Activated CD4-positive, CD25-positive, alpha-beta regulatory T cell treated with anti-CD3 and anti-CD28 coated beads, Interleukin-2, amount 50 U/mL, for 16 hours (primary cell): Measurements from ENCODE around the gene OR9A4.

ENCODE experiments used
- DNase-seq: peaks from one replicate; pipeline ENCODE4 v3.0.0-alpha.2; 2020; ENCODE audit warnings: low read depth, low spot score

The OR9A4 gene

GRCh38 chr7:141949021-141949420 is 32.8 kb downstream of the OR9A4 start:
- no peak for DNase-seq

- DNase-seq = no peak
These were observed 33.3 kb downstream of the OR9A4 start for GRCh38 chr7:141949451-141949850.

DNA sequence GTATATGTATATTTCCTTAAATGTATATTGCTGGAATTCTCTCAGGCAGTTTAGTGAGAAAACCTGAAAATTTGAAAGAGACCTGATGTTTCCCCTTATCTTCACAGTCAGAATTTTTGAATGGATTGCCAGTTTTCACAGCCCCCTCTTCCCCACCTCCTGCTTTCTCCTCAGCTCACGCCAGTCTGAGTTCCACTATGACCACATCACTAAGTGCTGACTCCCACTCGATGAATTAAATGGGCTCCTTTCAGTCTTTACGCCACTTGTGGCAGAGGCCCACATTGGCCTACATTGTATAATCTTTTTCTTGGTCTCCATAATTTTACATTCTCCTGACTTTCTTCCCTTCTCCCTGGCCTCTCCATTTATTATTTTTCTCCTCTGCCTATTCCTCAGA is 33.7 kb downstream of the OR9A4 start:
- DNase-seq = no peak

DNA sequence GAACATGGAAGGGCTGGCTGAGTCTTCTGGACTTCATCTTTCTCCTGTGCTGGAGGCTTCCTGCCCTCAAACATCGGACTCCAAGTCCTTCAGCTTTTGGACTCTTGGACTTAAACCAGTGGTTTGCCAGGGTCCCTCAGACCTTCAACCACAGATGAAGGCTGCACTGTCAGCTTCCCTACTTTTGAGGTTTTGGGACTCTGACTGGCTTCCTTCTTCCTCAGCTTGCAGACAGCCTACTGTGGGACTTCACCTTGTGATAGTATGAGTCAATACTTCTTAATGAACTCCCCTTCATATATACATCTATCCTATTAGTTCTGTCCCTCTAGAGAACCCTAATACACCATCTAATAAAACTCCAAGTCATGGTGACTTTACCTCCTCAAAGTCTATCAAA is 34.6 kb downstream of the OR9A4 start:
- no peak for DNase-seq

DNA sequence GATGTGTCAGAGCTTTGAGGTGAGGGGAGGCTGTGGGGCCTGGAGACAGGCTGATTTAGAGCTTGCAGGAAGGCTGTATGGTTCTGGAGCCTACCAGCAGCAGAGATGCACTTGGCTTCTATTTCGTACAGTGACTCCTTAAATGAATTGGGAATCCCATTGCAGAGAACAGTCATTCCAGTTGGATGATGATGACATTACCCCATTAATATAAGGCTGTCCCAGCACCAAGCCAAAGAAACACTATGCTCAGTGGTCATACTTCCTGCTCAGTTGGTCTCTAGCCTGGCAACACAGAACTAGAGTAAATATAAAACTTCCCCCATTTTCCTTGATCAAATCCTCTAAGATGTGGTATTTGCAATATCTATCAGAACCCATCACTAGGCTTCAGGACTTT is 36.3 kb downstream of the OR9A4 start:
- no peak for DNase-seq

DNA sequence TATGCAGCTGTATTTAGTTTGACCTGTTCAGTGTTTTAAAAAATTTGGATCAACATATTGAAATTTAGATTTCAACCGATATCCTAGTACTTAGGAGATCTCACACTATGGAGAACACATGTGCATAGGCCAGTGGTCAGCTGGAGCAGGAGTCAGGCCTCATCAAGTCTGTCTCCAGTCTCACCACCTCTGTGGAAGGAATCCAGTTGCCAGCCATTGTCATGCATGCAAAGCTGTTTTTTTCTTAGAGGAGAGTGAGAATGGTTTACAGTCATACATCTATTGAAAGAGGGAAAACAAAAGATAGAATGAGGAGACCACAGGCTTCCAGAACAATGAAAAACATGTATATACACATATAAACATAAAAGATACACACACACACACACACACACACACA is 38.1 kb downstream of the OR9A4 start:
- DNase-seq = no peak

DNA sequence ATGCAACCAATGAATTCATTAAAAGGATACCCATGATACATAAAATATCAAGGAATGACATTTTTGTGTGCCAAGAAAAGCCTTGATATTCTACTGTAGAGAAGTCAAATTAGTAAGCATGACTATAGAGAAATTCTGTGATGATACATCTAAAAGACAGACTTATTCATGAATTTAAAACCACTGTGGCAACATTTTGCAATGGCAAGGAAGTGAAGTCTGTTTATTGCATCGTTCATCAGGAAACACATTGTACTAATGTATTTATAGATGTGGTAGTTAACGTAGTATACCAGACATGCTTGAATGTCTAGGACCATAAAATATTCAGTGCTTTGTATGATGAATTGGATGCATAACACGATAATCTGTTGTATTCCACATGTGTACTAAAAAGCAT is 39.9 kb downstream of the OR9A4 start:
- DNase-seq = no peak

DNA sequence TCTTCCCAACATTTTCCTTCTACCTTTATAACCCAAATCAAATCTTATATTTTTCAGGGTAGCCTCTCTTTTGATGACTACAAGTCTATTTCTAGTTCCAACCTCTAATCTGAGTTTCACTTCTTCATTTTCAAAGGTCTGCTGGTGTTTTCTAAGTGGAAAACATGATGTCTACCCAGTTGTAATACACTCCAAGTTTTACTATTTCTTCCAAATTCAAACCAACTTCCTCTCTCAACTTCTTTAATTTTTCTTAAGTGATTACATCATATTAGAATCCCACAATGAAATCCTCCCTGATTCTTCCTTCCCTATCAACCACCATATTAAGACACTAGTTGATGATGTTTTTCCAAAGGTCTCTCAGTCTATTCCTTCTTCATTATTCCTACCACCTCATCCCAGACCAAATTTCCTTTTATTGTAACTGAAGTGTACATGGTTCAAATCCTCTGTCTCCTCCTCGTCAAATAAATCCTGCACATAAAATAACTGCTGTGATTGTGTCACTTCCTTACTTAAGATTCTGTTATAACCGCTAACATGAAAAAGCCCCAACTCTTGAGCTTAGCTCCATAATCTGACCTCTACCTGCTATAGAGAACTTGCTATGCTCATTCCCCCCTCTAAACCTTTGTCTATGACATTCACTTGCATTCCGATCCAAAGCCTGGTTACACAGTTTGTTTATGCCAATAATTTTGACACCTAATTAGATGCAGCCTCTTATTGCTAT is 44.7 kb downstream of the OR9A4 start:
- DNase-seq = no peak
